C4-2B (cell line): ENCODE data around the gene CDH12.

Experiments
- CTCF ChIP-seq: fragments of 450-650 bp; conservative IDR thresholded peaks from 2 replicates; pipeline ENCODE4 v1.5.1; 2017; ENCODE audit warnings: mild to moderate bottlenecking
- ZFX ChIP-seq: fragments of 450-650 bp; IDR thresholded peaks from 2 replicates; pipeline ENCODE4 v1.6.1; 2017

GRCh38 chr5:22757776-22758175 is 95.4 kb downstream of the CDH12 start:
- TF ChIP-seq CTCF: no peak
- no peak for TF ChIP-seq ZFX
